GM18498 (cell line): ENCODE measurements around the gene FECH.
"Not testable (repeated sequence)": the region's sequence is repeated elsewhere in the genome, so short reads cannot be mapped to it uniquely, and the experiment has no call there.

Experiments
- ATAC-seq: cut with Tn5 transposase; IDR thresholded peaks from one replicate; pipeline ENCODE4 v1.9.1; 2021; ENCODE audit warnings: mild to moderate bottlenecking, moderate library complexity; ENCODE audit not compliant: unreplicated experiment

FECH gene

DNA sequence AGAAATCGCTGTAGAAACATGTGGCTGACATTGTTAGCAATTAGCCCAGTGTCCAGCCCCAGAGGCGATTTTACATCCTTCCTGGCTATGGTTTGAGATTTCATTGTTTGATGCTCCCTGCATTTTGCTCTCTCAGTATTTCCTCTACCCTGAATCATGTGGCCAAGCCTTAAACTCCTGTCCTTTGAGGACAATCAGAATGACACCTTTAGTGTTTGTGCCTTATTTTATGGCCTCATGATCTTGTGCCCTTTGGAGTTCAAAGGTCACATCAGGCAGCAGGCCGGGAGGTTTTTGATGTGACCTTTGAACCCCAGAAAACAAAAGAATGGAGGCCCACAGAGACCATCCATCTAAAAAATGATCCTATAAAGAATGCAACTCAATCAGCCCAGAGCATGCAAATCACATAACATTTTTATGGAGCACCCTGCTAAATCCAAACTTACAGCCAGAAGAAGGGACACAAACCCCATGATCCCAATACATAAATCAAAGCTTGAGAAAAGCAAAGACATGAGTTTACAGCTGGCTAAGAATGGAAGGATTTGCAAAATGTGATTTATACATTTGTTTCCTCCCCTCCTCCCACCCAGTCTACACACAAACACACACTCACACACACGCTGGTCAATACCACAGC, 52.5 kb downstream of the FECH start:
- ATAC-seq, result no peak

- ATAC-seq, result no peak
These were observed 53.3 kb downstream of the FECH start for GRCh38 chr18:57533006-57533867.

GRCh38 chr18:57529151-57529550, 57.4 kb downstream of the FECH start:
- no peak for ATAC-seq

DNA sequence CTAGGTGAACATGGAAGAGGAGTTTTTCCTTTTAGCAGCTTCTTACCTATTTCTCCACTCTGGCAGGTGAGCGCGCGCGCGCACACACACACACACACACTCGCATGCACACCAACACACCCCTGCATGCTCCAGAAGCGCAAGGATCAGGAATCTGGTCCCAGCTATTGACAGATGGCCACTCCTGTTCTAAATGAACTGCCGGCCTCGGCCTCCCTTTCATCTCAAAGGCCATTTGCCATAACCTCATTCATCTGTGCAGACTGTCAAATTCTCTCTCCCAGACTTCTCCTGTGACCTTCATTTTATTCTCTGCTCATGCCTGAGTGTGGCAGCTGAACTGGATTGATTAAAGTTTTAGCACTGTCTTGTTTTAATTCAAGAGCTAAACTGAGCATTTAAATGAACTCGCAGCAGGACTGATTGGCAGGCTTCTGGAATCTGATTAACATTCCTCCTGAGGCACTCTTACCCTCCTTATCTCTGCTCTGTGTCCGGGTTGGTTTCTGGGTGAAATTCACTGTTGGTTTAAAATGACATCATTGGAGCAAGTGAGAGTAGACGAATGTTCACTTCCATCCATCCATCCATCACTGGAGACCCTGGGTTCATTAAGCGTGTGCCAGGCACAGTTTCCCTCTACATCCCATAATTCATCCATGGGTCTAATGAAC, 58.8 kb downstream of the FECH start:
- ATAC-seq, result no peak

GRCh38 chr18:57523171-57523956, 63.1 kb downstream of the FECH start:
- ATAC-seq, result peak; percentile 91

DNA sequence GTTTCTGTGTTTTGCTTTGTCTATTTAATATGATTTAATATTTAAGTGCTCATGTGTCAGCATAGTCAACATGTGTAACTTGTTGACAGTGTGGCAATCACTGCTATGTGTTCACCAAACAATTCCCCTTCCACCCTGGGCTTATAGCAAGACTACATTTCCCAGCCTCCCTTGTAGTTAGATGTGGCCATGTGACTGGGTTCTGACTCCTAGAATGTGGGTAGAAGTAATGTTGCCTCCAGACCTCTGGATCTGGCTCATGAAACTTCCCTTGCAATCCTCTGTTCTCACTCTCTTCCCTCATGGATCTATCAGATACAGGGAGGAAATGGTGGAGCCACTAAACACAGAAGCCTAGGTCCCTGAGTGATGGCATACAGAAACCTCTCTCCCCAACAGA, 64.2 kb downstream of the FECH start:
- not testable (repeated sequence) for ATAC-seq

DNA sequence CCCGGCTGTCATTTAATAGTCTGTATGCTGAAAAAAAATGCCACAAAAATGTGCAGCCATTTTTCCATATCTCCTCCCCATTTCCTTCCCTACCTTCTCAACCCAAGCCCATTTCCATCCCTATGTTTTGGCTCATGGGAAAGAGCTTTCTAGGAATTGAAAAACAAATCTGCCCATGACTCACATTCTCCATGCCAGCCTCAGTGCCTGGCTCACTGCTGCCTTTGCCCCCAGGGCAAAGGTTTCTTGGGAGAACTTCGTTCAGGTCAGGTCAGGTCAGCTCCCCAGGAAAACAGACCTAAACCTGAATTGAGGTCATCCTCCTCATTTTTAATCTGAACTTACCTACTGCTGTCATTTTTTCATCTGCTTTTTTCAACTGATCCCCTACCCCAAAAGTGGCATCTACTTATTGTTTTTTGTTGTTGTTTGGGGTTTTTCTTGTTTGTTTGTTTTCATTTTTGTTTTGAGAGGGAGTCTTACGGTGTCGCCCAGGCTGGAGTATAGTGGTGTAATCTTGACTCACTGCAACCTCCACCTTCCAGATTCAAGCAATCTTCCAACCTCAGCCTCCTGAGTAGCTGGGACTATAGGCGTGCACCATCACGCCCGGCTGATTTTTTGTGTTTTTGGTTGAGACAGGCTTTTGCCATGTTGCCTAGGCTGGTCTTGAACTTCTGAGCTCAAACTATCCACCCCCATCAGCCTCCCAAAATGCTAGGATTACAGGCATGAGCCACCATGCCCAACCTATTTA, 66.7 kb downstream of the FECH start:
- no peak for ATAC-seq

- no peak for ATAC-seq
These were observed 68.0 kb downstream of the FECH start for GRCh38 chr18:57518533-57518932.

GRCh38 chr18:57516056-57516455, 70.4 kb downstream of the FECH start:
- ATAC-seq, result no peak

- ATAC-seq, result no peak
These were observed 81.3 kb downstream of the FECH start for GRCh38 chr18:57505231-57505630.

DNA sequence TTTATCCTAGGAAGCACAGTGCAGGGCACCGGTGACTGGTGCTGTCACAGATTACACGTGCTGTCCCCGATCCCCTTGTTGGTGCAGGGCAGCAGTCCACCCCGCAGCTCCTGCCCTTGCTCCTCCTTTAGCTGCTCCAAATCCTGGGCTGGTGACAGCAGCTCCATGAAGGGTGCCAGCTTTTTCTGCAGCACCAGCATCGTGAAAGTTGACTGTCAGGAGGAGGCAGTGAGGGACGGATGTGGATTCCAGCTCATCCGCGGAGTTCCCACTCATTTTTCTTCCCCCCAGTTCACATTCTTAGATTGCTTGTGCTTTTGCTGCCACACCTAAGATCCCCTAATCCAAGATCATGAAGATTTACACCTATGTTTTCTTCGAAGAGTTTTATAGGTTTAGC, 83.9 kb downstream of the FECH start:
- no peak for ATAC-seq

DNA sequence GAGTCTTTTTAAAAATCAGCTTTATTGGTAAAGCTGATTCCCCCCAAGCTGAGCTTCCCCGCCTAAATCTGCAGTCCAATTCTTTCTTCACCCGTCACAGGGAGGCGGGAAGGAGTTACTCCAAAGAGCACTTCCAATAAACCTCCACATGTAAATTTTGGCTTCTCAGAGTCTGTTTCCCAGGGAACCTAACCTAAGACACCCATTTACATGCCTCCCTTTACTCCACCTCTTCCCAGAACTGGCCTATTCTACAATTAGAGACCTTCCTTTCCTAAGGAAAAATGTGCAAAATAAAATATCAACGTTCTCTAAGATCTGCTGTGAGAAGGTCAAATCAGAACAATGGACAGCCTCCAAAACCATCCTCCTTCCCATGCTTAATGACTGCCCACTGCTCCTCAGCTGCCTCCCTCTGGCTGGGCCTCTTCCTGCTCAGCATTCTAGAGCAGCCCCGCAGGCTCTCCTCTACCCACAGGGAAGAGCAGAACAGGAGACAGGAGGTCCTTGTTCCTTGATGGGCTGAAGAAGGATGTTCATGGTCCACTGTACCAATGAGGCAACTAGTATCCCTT, 87.7 kb downstream of the FECH start:
- no peak for ATAC-seq
